CD1c-positive myeloid dendritic cell (primary cell): ENCODE measurements around the gene PMM2.

ENCODE experiments used
- DNase-seq: peaks from one replicate; pipeline ENCODE4 v3.0.0-alpha.2; 2016; ENCODE audit errors: extremely low spot score

The PMM2 gene

GRCh38 chr16:8887952-8888560, 90.4 kb downstream of the PMM2 start:
- no peak for DNase-seq

GRCh38 chr16:8888951-8889892, 91.6 kb downstream of the PMM2 start:
- no peak for DNase-seq

- DNase-seq: no peak
These were observed 92.4 kb downstream of the PMM2 start for GRCh38 chr16:8889893-8890548.

GRCh38 chr16:8890549-8890921, 92.9 kb downstream of the PMM2 start:
- no peak for DNase-seq

GRCh38 chr16:8892101-8892575, 94.5 kb downstream of the PMM2 start:
- no peak for DNase-seq

- no peak for DNase-seq
These were observed 95.8 kb downstream of the PMM2 start for GRCh38 chr16:8893426-8893825.

GRCh38 chr16:8893976-8894690, 96.5 kb downstream of the PMM2 start:
- no peak for DNase-seq

- DNase-seq: no peak
These were observed 97.2 kb downstream of the PMM2 start for GRCh38 chr16:8894736-8895334.

- DNase-seq: no peak
These were observed 101.2 kb downstream of the PMM2 start for GRCh38 chr16:8898660-8899318.
